ENCODE data around the gene IQSEC1. TPM values are rescaled to one million over a fixed set of nuclear protein-coding genes. Genes with fewer than 3 reads are reported as not detected.

Gene IQSEC1
- total and polyA plus RNA-seq, 2 of the 8 experiments (the other 6 are each of a cell fraction or from before 2014, with no cell fraction given): 6.8 to 28.8 TPM

DNA sequence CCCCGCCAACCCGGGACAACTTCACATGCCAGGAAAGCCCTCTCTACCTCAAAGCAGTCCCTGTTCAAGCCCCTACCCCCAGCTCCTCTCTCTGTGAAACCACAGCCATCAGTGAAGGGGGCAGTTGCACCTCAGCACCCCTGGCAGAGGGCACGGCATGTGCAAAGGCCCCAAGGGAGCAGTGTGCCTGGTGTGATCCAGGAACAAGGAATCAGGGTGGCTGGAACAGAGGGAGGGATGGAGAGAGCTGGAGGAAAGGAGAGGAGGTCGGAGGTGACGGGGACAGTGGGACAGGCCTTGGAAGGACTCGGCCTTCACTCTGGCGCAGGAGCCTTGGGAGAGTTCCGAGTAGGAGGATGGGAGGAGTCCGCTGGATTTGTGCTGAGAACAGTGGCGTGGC is 26.5 kb upstream of the IQSEC1 start:
- Histone ChIP-seq H3K4me2 (ENCODE audit: insufficient read depth in 1 of 2, low read depth in 2 of 2, low read length in 2 of 2) (no peak overlapping the region), H4K20me1 (replicated peaks in 1 of 2; ENCODE audit: control insufficient read depth in 1 of 2, insufficient read depth in 2 of 2, low read length in 2 of 2) (peaks cover 0 to 2% of the 10 kb centered on the region in 2 experiments), H4K8ac (ENCODE audit: extremely low read depth, insufficient read depth, low read length) (no peak overlapping the region), H2BK15ac (ENCODE audit: low read length) (no peak overlapping the region), H3K18ac (ENCODE audit: extremely low read depth, low read length) (no peak overlapping the region), H2BK20ac (ENCODE audit: low read length) (no peak overlapping the region), H3K4ac (replicated peaks; ENCODE audit: insufficient read length, low read depth, low read length) (no peak overlapping the region), H3K14ac (ENCODE audit: insufficient read length) (no peak overlapping the region), H3K4me1 (replicated peaks in 1 of 4; ENCODE audit: control insufficient read depth in 3 of 4, insufficient read depth in 4 of 4, low read length in 3 of 4) (no peaks in the 10 kb centered on the region; a peak in 2 of 7 replicates), H2AFZ (ENCODE audit: low read length) (no peak overlapping the region), H3K36me3 (ENCODE audit: control insufficient read depth in 2 of 4, insufficient read depth in 4 of 4, low read length in 3 of 4) (no peaks in the 10 kb centered on the region), H3K79me1 (ENCODE audit: low read depth, low read length) (no peaks in the 10 kb centered on the region), H2AK5ac (ENCODE audit: low read depth, low read length) (no peak overlapping the region), H3K56ac (replicated peaks; ENCODE audit: insufficient read length, low read depth, low read length) (no peak overlapping the region), H2BK120ac (replicated peaks; ENCODE audit: low read depth, low read length) (no peak overlapping the region), H3K79me2 (ENCODE audit: control insufficient read depth in 1 of 2, insufficient read depth in 2 of 2, low read length in 2 of 2) (no peaks in the 10 kb centered on the region), H3K9me3 (ENCODE audit: insufficient read depth in 2 of 2, low read depth in 1 of 2, low read length in 1 of 2) (no peaks in the 10 kb centered on the region), H3K23me2 (ENCODE audit: low read depth, low read length) (peaks cover 2% of the 10 kb centered on the region; the same call in 1 of the 2 replicates), H3K23ac (ENCODE audit: insufficient read length) (no peak overlapping the region), H4K5ac (ENCODE audit: insufficient read length, low read depth, low read length) (no peak overlapping the region), H3K4me3 (ENCODE audit: extremely low read depth in 1 of 4, insufficient read depth in 2 of 4, low read depth in 3 of 4, low read length in 4 of 4) (no peak overlapping the region), H3K27me3 (replicated peaks in 1 of 4; ENCODE audit: control insufficient read depth in 3 of 4, extremely low read depth in 1 of 4, insufficient read depth in 3 of 4, low read length in 3 of 4) (no peaks in the 10 kb centered on the region), H2BK5ac (ENCODE audit: low read depth, low read length) (no peak overlapping the region), H2BK12ac (ENCODE audit: low read depth, low read length) (no peak overlapping the region), H4K91ac (replicated peaks; ENCODE audit: insufficient read length, low read length) (no peak overlapping the region), H3K9ac (replicated peaks in 1 of 4; ENCODE audit: extremely low read depth in 1 of 4, low read depth in 3 of 4, low read length in 3 of 4) (no peak overlapping the region), H3K27ac (ENCODE audit: low read depth, low read length) (no peak overlapping the region)
- FAIRE-seq: no peak
- 91% methylated on average over 10 of the region's 10 CpGs; no CpG with 5 or more reads in 1 of the 2 experiments for WGBS, 2 experiments (ENCODE audit: extremely low coverage in 1 of 2, insufficient coverage in 1 of 2, insufficient read length in 1 of 2, insufficient replicate concordance in 2 of 2, low coverage in 1 of 2, low lambda C conversion rate in 2 of 2, missing lambda C conversion rate in 1 of 2)
- POLR2A ChIA-PET (ENCODE audit: partially characterized antibody): no interaction called here
- DNase-seq (ENCODE audit: low read depth in 1 of 2, low spot score in 2 of 2): no peak
- CTCF ChIA-PET (ENCODE audit: partially characterized antibody): interaction anchor here (0.7 to 1.7 kb wide), 8 partner anchors 10 to 420 kb away, joined by 3 to 9 read pairs (median 4); no protein-coding TSS in a partner anchor
- TF ChIP-seq NRF1 (IDR thresholded peaks at IDR 0.05; ENCODE audit: low read depth, low read length) (no peak), BRCA1 (IDR thresholded peaks at IDR 0.05; ENCODE audit: low read depth, low read length) (no peak), RBBP5 (IDR thresholded peaks at IDR 0.05; ENCODE audit: borderline replicate concordance, low read depth, low read length) (no peak), BACH1 (IDR thresholded peaks at IDR 0.05; ENCODE audit: low read length) (no peak), CBX5 (IDR thresholded peaks at IDR 0.05; ENCODE audit: low read depth, low read length) (no peak), JUN (IDR thresholded peaks at IDR 0.05; ENCODE audit: low read depth, low read length) (no peak), RFX5 (IDR thresholded peaks at IDR 0.05; ENCODE audit: borderline replicate concordance, low read depth, low read length) (no peak), SAP30 (IDR thresholded peaks at IDR 0.05; ENCODE audit: insufficient read depth, insufficient replicate concordance, low read length) (no peak), PHF8 (conservative IDR thresholded peaks at IDR 0.05; ENCODE audit: low read depth, low read length) (no peak), SUZ12 (IDR thresholded peaks at IDR 0.05; ENCODE audit: low read length) (no peak), POLR2AphosphoS5 (IDR thresholded peaks at IDR 0.05; ENCODE audit: low read depth, low read length) (no peak), GTF2F1 (IDR thresholded peaks at IDR 0.05; ENCODE audit: borderline replicate concordance, low read depth, low read length) (no peak), TBP (IDR thresholded peaks at IDR 0.05; ENCODE audit: low read depth, low read length) (no peak), HDAC6 (IDR thresholded peaks at IDR 0.05; ENCODE audit: low read depth, low read length) (no peak), BCL11A (IDR thresholded peaks at IDR 0.05; ENCODE audit: low read depth in 2 of 2, low read length in 2 of 2) (no peak)
